A549 (cell line): ENCODE data around the gene ATP8A1. TPM values are rescaled to one million over a fixed set of nuclear protein-coding genes. Genes with fewer than 3 reads are reported as not detected.

Source experiments
- ATAC-seq, 2 experiments: fragments of 200-7000 bp in 1 of 2; fragments of >200 bp in 1 of 2; cut with Nextera tagmentation in 1 of 2; cut with Tn5 transposase in 1 of 2; 3 replicates each; pipeline versions ENCODE4 v1.8.0 to v1.9.1; 2018 to 2020; ENCODE audit warnings: mild to moderate bottlenecking in 1 of 2, moderate library complexity in 1 of 2
- CTCF ChIA-PET: fragments of 300-600 bp; sonication (Branson Sonifier 250); formaldehyde crosslinking; extraction: SDS; loops from one replicate; lab custom pipeline; 2021; ENCODE audit warnings: antibody characterized with exemption, inconsistent platforms; lab: Yijun Ruan, JAX
- POLR2A ChIA-PET: fragments of 350-600 bp; formaldehyde crosslinking; extraction: SDS; loops from one replicate; lab custom pipeline; 2021; ENCODE audit warnings: antibody characterized with exemption, inconsistent platforms; lab: Yijun Ruan, JAX
- DNase-seq, 2 experiments: peaks; one replicate each; pipeline versions ENCODE4 v3.0.0 to v3.0.0-alpha.2; 2011 to 2016; ENCODE audit warnings: low read depth in 1 of 2, low spot score in 1 of 2
- FAIRE-seq: peaks from 2 replicates; lab custom pipeline; 2011; peaks lifted over from hg19 to GRCh38; lab: Jason Lieb, UNC
- H3K27ac ChIP-seq, 2 experiments: fragments of >200 bp; sonication (Bioruptor Twin); formaldehyde crosslinking; 3 replicates each; pipeline ENCODE4 v1.5.1; 2016 to 2017
- H3K4me1 ChIP-seq: fragments of >200 bp; sonication (Bioruptor Twin); formaldehyde crosslinking; 3 replicates; pipeline ENCODE4 v1.6.1; 2016
- H3K4me2 ChIP-seq: fragments of >200 bp; sonication (Bioruptor Twin); formaldehyde crosslinking; 3 replicates; pipeline ENCODE4 v1.6.1; 2016
- H3K4me3 ChIP-seq: fragments of >200 bp; sonication (Bioruptor Twin); formaldehyde crosslinking; 3 replicates; pipeline ENCODE4 v1.5.1; 2016
- H3K9me3 ChIP-seq: fragments of >200 bp; sonication (Bioruptor Twin); formaldehyde crosslinking; 3 replicates; pipeline ENCODE4 v1.6.1; 2016
- ATOH8 ChIP-seq: fragments of 250-450 bp; sonication (Bioruptor Pico); IDR thresholded peaks from 2 replicates; pipeline ENCODE4 v1.5.0; 2020; ENCODE audit warnings: low read depth, mild to moderate bottlenecking, moderate library complexity
- BCL3 ChIP-seq: fragments of >200 bp; sonication (Bioruptor Twin); formaldehyde crosslinking; IDR thresholded peaks from 3 replicates; pipeline ENCODE4 v1.6.1; 2016
- BHLHE40 ChIP-seq: IDR thresholded peaks from 2 replicates; pipeline ENCODE4 v1.6.1; 2012; ENCODE audit warnings: low read depth, low read length, inconsistent platforms
- CBX2 ChIP-seq: fragments of 200-600 bp; sonication (generic); IDR thresholded peaks from 2 replicates; pipeline ENCODE4 v1.6.1; 2016; ENCODE audit warnings: low read depth, mild to moderate bottlenecking, borderline replicate concordance
- EHF ChIP-seq: fragments of 250-450 bp; sonication (Bioruptor Pico); IDR thresholded peaks from 2 replicates; pipeline ENCODE4 v1.5.0; 2020; ENCODE audit warnings: mild to moderate bottlenecking
- EHMT2 ChIP-seq: fragments of 200-600 bp; sonication (generic); IDR thresholded peaks from 2 replicates; pipeline ENCODE4 v1.6.1; 2016; ENCODE audit warnings: antibody characterized with exemption, low read depth, mild to moderate bottlenecking, moderate library complexity
- FOXS1 ChIP-seq: fragments of 250-450 bp; sonication (Bioruptor Pico); IDR thresholded peaks from 2 replicates; pipeline ENCODE4 v1.5.0; 2020; ENCODE audit warnings: mild to moderate bottlenecking, moderate library complexity
- HDAC2 ChIP-seq: fragments of 200-600 bp; sonication (generic); IDR thresholded peaks from 2 replicates; pipeline ENCODE4 v1.6.1; 2016
- HES2 ChIP-seq: fragments of >200 bp; sonication (Bioruptor Twin); formaldehyde crosslinking; IDR thresholded peaks from 2 replicates; pipeline ENCODE4 v1.6.1; 2016
- HMGXB4 ChIP-seq: fragments of 250-450 bp; sonication (Bioruptor Pico); IDR thresholded peaks from 2 replicates; pipeline ENCODE4 v1.5.0; 2021; ENCODE audit warnings: mild to moderate bottlenecking, moderate library complexity, borderline replicate concordance
- HOXA7 ChIP-seq: fragments of 250-450 bp; sonication (Bioruptor Pico); IDR thresholded peaks from 2 replicates; pipeline ENCODE4 v1.5.0; 2020; ENCODE audit warnings: mild to moderate bottlenecking, moderate library complexity
- HOXB13 ChIP-seq: fragments of 250-450 bp; sonication (Bioruptor Pico); IDR thresholded peaks from 2 replicates; pipeline ENCODE4 v1.5.0; 2020; ENCODE audit warnings: low read depth, mild to moderate bottlenecking, moderate library complexity
- HOXB5 ChIP-seq: fragments of 250-450 bp; sonication (Bioruptor Pico); IDR thresholded peaks from 2 replicates; pipeline ENCODE4 v1.5.0; 2020; ENCODE audit warnings: mild to moderate bottlenecking, moderate library complexity
- JUN ChIP-seq, 2 experiments: fragments of >200 bp; sonication (Bioruptor Twin); formaldehyde crosslinking; IDR thresholded peaks; 2 replicates in 1 of 2; 3 replicates in 1 of 2; pipeline ENCODE4 v1.6.1; 2016 to 2017
- JUNB ChIP-seq: fragments of >200 bp; sonication (Bioruptor Twin); formaldehyde crosslinking; IDR thresholded peaks from 2 replicates; pipeline ENCODE4 v1.6.1; 2016
- KDM5A ChIP-seq: fragments of 200-600 bp; sonication (generic); IDR thresholded peaks from 2 replicates; pipeline ENCODE4 v1.6.1; 2016; ENCODE audit warnings: antibody characterized with exemption, mild to moderate bottlenecking
- MAFK ChIP-seq: fragments of 450-650 bp; IDR thresholded peaks from 2 replicates; pipeline ENCODE4 v1.6.1; 2014; ENCODE audit not compliant: partially characterized antibody
- NFE2L2 ChIP-seq: fragments of 150-350 bp; conservative IDR thresholded peaks from 2 replicates; pipeline ENCODE4 v1.6.1; 2014; ENCODE audit warnings: low read length
- NR3C1 ChIP-seq: fragments of >200 bp; sonication (Bioruptor Twin); formaldehyde crosslinking; IDR thresholded peaks from 3 replicates; pipeline ENCODE4 v1.6.1; 2017
- POLR2A ChIP-seq: IDR thresholded peaks from 2 replicates; pipeline ENCODE4 v1.6.1; 2012; ENCODE audit warnings: mild to moderate bottlenecking, low read length
- POLR2AphosphoS2 ChIP-seq: conservative IDR thresholded peaks from 2 replicates; pipeline ENCODE4 v1.6.1; 2012; ENCODE audit warnings: low read length, improper control_type of control experiment, inconsistent platforms
- RARB ChIP-seq: fragments of 250-450 bp; sonication (Bioruptor Pico); IDR thresholded peaks from 2 replicates; pipeline ENCODE4 v1.8.0; 2021; ENCODE audit warnings: mild to moderate bottlenecking, moderate library complexity
- REST ChIP-seq: fragments of 200-600 bp; sonication (generic); IDR thresholded peaks from 2 replicates; pipeline ENCODE4 v1.6.1; 2016; ENCODE audit warnings: antibody characterized with exemption, mild to moderate bottlenecking, moderate library complexity
- RFX5 ChIP-seq: fragments of 450-650 bp; IDR thresholded peaks from 2 replicates; pipeline ENCODE4 v1.7.1; 2014; ENCODE audit warnings: antibody characterized with exemption, mild to moderate bottlenecking, moderate library complexity
- SMC3 ChIP-seq: fragments of >200 bp; sonication (Bioruptor Twin); formaldehyde crosslinking; IDR thresholded peaks from 3 replicates; pipeline ENCODE4 v1.6.1; 2018; ENCODE audit warnings: inconsistent platforms
- SREBF2 ChIP-seq: fragments of 450-650 bp; IDR thresholded peaks from 2 replicates; pipeline ENCODE4 v1.6.1; 2014; ENCODE audit warnings: mild to moderate bottlenecking, moderate library complexity
- TFCP2L1 ChIP-seq: fragments of 250-450 bp; sonication (Bioruptor Pico); IDR thresholded peaks from 2 replicates; pipeline ENCODE4 v1.5.0; 2021; ENCODE audit warnings: mild to moderate bottlenecking
- TP53 ChIP-seq: fragments of 250-450 bp; sonication (Bioruptor Pico); IDR thresholded peaks from 2 replicates; pipeline ENCODE4 v1.5.0; 2021; ENCODE audit warnings: mild to moderate bottlenecking, moderate library complexity
- ZC3H11A ChIP-seq: fragments of 450-650 bp; IDR thresholded peaks from 2 replicates; pipeline ENCODE4 v1.6.1; 2014; ENCODE audit warnings: antibody characterized with exemption, mild to moderate bottlenecking
- ZFP36 ChIP-seq: fragments of 450-650 bp; IDR thresholded peaks from 2 replicates; pipeline ENCODE4 v1.6.1; 2014; ENCODE audit warnings: borderline replicate concordance; ENCODE audit not compliant: partially characterized antibody
- ZNF302 ChIP-seq: fragments of 250-450 bp; sonication (Bioruptor Pico); IDR thresholded peaks from 2 replicates; pipeline ENCODE4 v1.9.0; 2021; ENCODE audit warnings: inconsistent platforms, mild to moderate bottlenecking, moderate library complexity
- ZSCAN20 ChIP-seq: fragments of 250-450 bp; sonication (Bioruptor Pico); IDR thresholded peaks from 2 replicates; pipeline ENCODE4 v1.8.0; 2022; ENCODE audit warnings: mild to moderate bottlenecking, moderate library complexity
- WGBS: methylation state at CpG from one replicate; pipeline ENCODE4 v1.1.6; 2017; ENCODE audit errors: missing lambda C conversion rate; 5-methylcytosine and 5-hydroxymethylcytosine counted together
- polyA plus RNA-seq, 4 experiments: library from polyadenylated mRNA; depleted of rRNA in 3 of 4; stranded (reverse); fragments of >200 nt; fragmentation: RNase III in 1 of 4; extraction: RNeasy Plus Mini Kit Qiagen cat#74134 plus additional on column Dnase treatment in 1 of 4; gene quantifications; 2 replicates in 3 of 4; 3 replicates in 1 of 4; pipeline ENCODE4 v1.2.3, GENCODE V29; 2011 to 2017

ATP8A1 gene
- polyA plus RNA-seq, 2 of the 4 experiments (the other 2 are of a cell fraction) = 0.06 to 0.25 TPM

- H3K4me2 ChIP-seq = no peak overlapping the region
- no peak for DNase-seq
- WGBS = 0% methylated on average over 1 of the region's 1 CpG
- no peak for TF ChIP-seq TFCP2L1 (CRISPR knock-in tag)
- no peak for TF ChIP-seq HOXB5 (CRISPR knock-in tag)
- TF ChIP-seq RARB = no peak
- no peak for TF ChIP-seq TP53
- TF ChIP-seq ZNF302 (CRISPR knock-in tag) = no peak
- TF ChIP-seq KDM5A = no peak
- no peak for TF ChIP-seq CBX2
- TF ChIP-seq SREBF2 = no peak
- no peak for TF ChIP-seq BHLHE40
- TF ChIP-seq ZFP36 = no peak
- TF ChIP-seq POLR2A = no peak
- TF ChIP-seq SMC3 = no peak
- no peak for TF ChIP-seq JUNB
- no peak for TF ChIP-seq NR3C1
- no peak for TF ChIP-seq HES2
- no peak for TF ChIP-seq JUN (IDR thresholded peaks at IDR 0.05)
- TF ChIP-seq RFX5 = no peak
- TF ChIP-seq, all 56 proteins: peak for 0
- FAIRE-seq (no peak), ATAC-seq (no peak)
- H3K9me3 ChIP-seq = no peaks in the 10 kb centered on the region
- POLR2A ChIA-PET = no interaction called here
- no peaks in the 10 kb centered on the region for H3K4me1 ChIP-seq
- CTCF ChIA-PET = no interaction called here
- no peak overlapping the region for H3K4me3 ChIP-seq
- H3K27ac ChIP-seq = no peak overlapping the region
Observed at GRCh38 chr4:42612898-42613297, 44.0 kb downstream of the ATP8A1 start.

- H3K9me3 ChIP-seq = no peaks in the 10 kb centered on the region
- 15% methylated on average over 4 of the region's 4 CpGs for WGBS
- DNase-seq = no peak
- POLR2A ChIA-PET = no interaction called here
- no peak for ATAC-seq
- TF ChIP-seq ZC3H11A (no peak), EHF (CRISPR knock-in tag) (no peak), HOXA7 (no peak), ZSCAN20 (CRISPR knock-in tag) (no peak), NR3C1 (no peak), JUN (IDR thresholded peaks at IDR 0.05) (no peak), MAFK (no peak), FOXS1 (CRISPR knock-in tag) (no peak)
- TF ChIP-seq, all 56 proteins: peak for 0
- Histone ChIP-seq H3K4me2 (no peak overlapping the region), H3K4me3 (no peak overlapping the region), H3K4me1 (no peaks in the 10 kb centered on the region), H3K27ac (no peak overlapping the region)
- FAIRE-seq = no peak
- CTCF ChIA-PET = interaction anchor here (1.2 kb wide), 1 partner anchor 42 kb away, joined by 3 read pairs; no protein-coding TSS in a partner anchor
Observed at GRCh38 chr4:42610941-42611340, 46.0 kb downstream of the ATP8A1 start.

GRCh38 chr4:42609051-42609450, 47.9 kb downstream of the ATP8A1 start:
- Histone ChIP-seq H3K4me1 (no peaks in the 10 kb centered on the region), H3K27ac (no peak overlapping the region), H3K9me3 (no peaks in the 10 kb centered on the region), H3K4me3 (no peak overlapping the region), H3K4me2 (no peak overlapping the region)
- DNase-seq = no peak
- ChIA-PET CTCF (no interaction called here), POLR2A (no interaction called here)
- ATAC-seq = no peak
- 41% methylated on average over 4 of the region's 4 CpGs for WGBS
- FAIRE-seq = no peak
- TF ChIP-seq EHMT2 = no peak
- no peak for TF ChIP-seq NR3C1
- no peak for TF ChIP-seq HOXB13
- TF ChIP-seq POLR2AphosphoS2 = no peak
- TF ChIP-seq HDAC2 = no peak
- TF ChIP-seq ATOH8 = no peak
- no peak for TF ChIP-seq ZNF302 (CRISPR knock-in tag)
- TF ChIP-seq ZC3H11A = no peak
- no peak for TF ChIP-seq NFE2L2
- no peak for TF ChIP-seq BCL3
- no peak for TF ChIP-seq REST
- TF ChIP-seq HMGXB4 = no peak
- no peak for TF ChIP-seq TP53
